Ishikawa (cell line): Measurements from ENCODE around the gene TAS2R60.

Experiments used
- CEBPB ChIP-seq: IDR thresholded peaks from 2 replicates; pipeline ENCODE4 v1.6.1; 2012
- CREB1 ChIP-seq: IDR thresholded peaks from 2 replicates; pipeline ENCODE4 v1.6.1; 2012; ENCODE audit warnings: low read depth
- EGR1 ChIP-seq: IDR thresholded peaks from 2 replicates; pipeline ENCODE4 v1.6.1; 2012
- EP300 ChIP-seq: IDR thresholded peaks from 2 replicates; pipeline ENCODE4 v1.6.1; 2012; ENCODE audit warnings: borderline replicate concordance
- FOXM1 ChIP-seq: IDR thresholded peaks from 2 replicates; pipeline ENCODE4 v1.6.1; 2012; ENCODE audit warnings: low read depth, borderline replicate concordance
- NFIC ChIP-seq: IDR thresholded peaks from 2 replicates; pipeline ENCODE4 v1.6.1; 2012
- RAD21 ChIP-seq: IDR thresholded peaks from 2 replicates; pipeline ENCODE4 v1.6.1; 2012; ENCODE audit warnings: low read depth
- REST ChIP-seq: IDR thresholded peaks from 2 replicates; pipeline ENCODE4 v1.6.1; 2012; ENCODE audit warnings: low read depth, mild to moderate bottlenecking
- TAF1 ChIP-seq: IDR thresholded peaks from 2 replicates; pipeline ENCODE4 v1.6.1; 2012; ENCODE audit warnings: low read depth, mild to moderate bottlenecking
- TCF12 ChIP-seq: IDR thresholded peaks from 2 replicates; pipeline ENCODE4 v1.6.1; 2012; ENCODE audit warnings: low read depth
- TEAD4 ChIP-seq: IDR thresholded peaks from 2 replicates; pipeline ENCODE4 v1.6.1; 2012
- YY1 ChIP-seq: IDR thresholded peaks from 2 replicates; pipeline ENCODE4 v1.6.1; 2012; ENCODE audit warnings: low read depth
- ZBTB7A ChIP-seq: IDR thresholded peaks from 2 replicates; pipeline ENCODE4 v1.6.1; 2012; ENCODE audit warnings: low read depth
- TF ChIP-seq, protein P1 (sequence below): IDR thresholded peaks from 2 replicates; pipeline ENCODE4 v1.6.1; 2012
- TF ChIP-seq, protein P2 (sequence below): IDR thresholded peaks from 2 replicates; pipeline ENCODE4 v1.6.1; 2012

Gene TAS2R60

DNA sequence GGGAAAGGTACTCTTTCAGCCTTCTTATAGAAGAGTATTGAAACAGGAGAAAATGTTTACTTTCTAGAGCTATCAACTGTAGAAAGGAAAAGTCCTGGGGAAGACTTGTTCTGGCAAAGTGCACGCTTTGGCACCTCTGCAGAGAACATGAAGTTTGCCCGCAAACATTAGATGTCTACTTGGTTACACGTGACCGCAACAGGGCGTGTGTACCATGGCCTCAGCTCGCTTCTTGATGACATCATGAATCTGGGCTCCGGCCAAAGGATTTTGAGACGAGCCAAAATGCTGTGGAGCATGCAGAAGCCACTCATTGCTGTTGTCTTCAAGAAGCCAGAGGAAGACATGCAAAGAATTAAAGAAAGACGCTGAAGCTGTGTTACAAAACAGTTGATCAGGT lies 8.6 kb upstream of the TAS2R60 start:
- no peak for TF ChIP-seq CREB1
- no peak for TF ChIP-seq EP300
- no peak for TF ChIP-seq TAF1
- no peak for TF ChIP-seq FOXM1
- no peak for TF ChIP-seq RAD21

- TF ChIP-seq CEBPB (no peak), NFIC (no peak), TCF12 (no peak), EP300 (no peak), YY1 (no peak), FOXM1 (no peak), TEAD4 (no peak), RAD21 (no peak), EGR1 (no peak), REST (no peak), TAF1 (no peak), CREB1 (no peak), ZBTB7A (no peak)
- TF ChIP-seq, protein P1, sequence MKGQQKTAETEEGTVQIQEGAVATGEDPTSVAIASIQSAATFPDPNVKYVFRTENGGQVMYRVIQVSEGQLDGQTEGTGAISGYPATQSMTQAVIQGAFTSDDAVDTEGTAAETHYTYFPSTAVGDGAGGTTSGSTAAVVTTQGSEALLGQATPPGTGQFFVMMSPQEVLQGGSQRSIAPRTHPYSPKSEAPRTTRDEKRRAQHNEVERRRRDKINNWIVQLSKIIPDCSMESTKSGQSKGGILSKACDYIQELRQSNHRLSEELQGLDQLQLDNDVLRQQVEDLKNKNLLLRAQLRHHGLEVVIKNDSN: no peak
- TF ChIP-seq, protein P2, sequence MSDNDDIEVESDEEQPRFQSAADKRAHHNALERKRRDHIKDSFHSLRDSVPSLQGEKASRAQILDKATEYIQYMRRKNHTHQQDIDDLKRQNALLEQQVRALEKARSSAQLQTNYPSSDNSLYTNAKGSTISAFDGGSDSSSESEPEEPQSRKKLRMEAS: no peak
Observed at GRCh38 chr7:143435266-143435665, 8.0 kb upstream of the TAS2R60 start.

GRCh38 chr7:143436325-143436946 lies 6.8 kb upstream of the TAS2R60 start:
- no peak for TF ChIP-seq CREB1
- no peak for TF ChIP-seq RAD21
- no peak for TF ChIP-seq ZBTB7A
- TF ChIP-seq YY1: no peak
- TF ChIP-seq CEBPB: no peak
- no peak for TF ChIP-seq NFIC
- TF ChIP-seq, protein P1: no peak
- TF ChIP-seq REST: no peak
- TF ChIP-seq, protein P2: no peak
- TF ChIP-seq TEAD4: no peak
- TF ChIP-seq EGR1: no peak
- no peak for TF ChIP-seq EP300
- no peak for TF ChIP-seq TCF12
- no peak for TF ChIP-seq FOXM1
- TF ChIP-seq TAF1: no peak

- TF ChIP-seq, protein P2: no peak
- no peak for TF ChIP-seq REST
- no peak for TF ChIP-seq TCF12
- no peak for TF ChIP-seq ZBTB7A
- no peak for TF ChIP-seq CEBPB
- TF ChIP-seq TAF1: no peak
- no peak for TF ChIP-seq EGR1
- TF ChIP-seq RAD21: no peak
- TF ChIP-seq, protein P1: no peak
- no peak for TF ChIP-seq EP300
- no peak for TF ChIP-seq FOXM1
- TF ChIP-seq TEAD4: no peak
- TF ChIP-seq NFIC: no peak
- TF ChIP-seq YY1: no peak
- no peak for TF ChIP-seq CREB1
Observed at GRCh38 chr7:143437578-143437977, 5.7 kb upstream of the TAS2R60 start.
